Measurements from ENCODE around the gene ZNF613. TPM values are rescaled to one million over a fixed set of nuclear protein-coding genes. Genes with fewer than 3 reads are reported as not detected.
"Not testable (repeated sequence)": the region's sequence is repeated elsewhere in the genome, so short reads cannot be mapped to it uniquely, and the experiment has no call there.

The ZNF613 gene
- total and polyA plus RNA-seq, 4 experiments from 2014 or later, result 3.9 to 8.9 (median 6.9) TPM

GRCh38 chr19:51931921-51932320, 4.6 kb downstream of the ZNF613 start:
- DNase-seq, result no peak
- peaks cover 85 to 86% of the 10 kb centered on the region in 2 donors for H3K36me3 Mint-ChIP-seq
- H3K27me3 ChIP-seq (ENCODE audit: insufficient read depth, low read length), result no peaks in the 10 kb centered on the region
- H3K4me1 Mint-ChIP-seq, result peaks cover 13 to 34% (median 18%) of the 10 kb centered on the region in 4 donors
- H3K27ac ChIP-seq (ENCODE audit: low read depth, low read length), result no peak overlapping the region
- H3K9me3 Mint-ChIP-seq, result peaks cover 2 to 83% (median 60%) of the 10 kb centered on the region in 8 donors
- H3K4me3 ChIP-seq (ENCODE audit: low read length in 2 of 2), result no peak overlapping the region
- ChIA-PET CTCF (ENCODE audit: partially characterized antibody) (interaction anchor here (0.6 kb wide), 1 partner anchor 214 kb away, joined by 3 read pairs; no protein-coding TSS in a partner anchor), POLR2A (ENCODE audit: partially characterized antibody) (interaction anchor here (0.6 kb wide), 1 partner anchor 32 kb away, joined by 3 read pairs; no protein-coding TSS in a partner anchor)
- intact Hi-C loops (cut with micrococcal nuclease), result no loop called here
- no peaks in the 10 kb centered on the region for H3K27me3 Mint-ChIP-seq
- H3K9me3 ChIP-seq (ENCODE audit: control insufficient read depth in 1 of 2, low read length in 2 of 2), result peaks cover 6 to 26% of the 10 kb centered on the region in 2 donors
- no peak overlapping the region for H3K27ac Mint-ChIP-seq
- H3K4me1 ChIP-seq (ENCODE audit: insufficient read depth, low read length), result peaks cover 11% of the 10 kb centered on the region
- peak overlapping the region in 1 of 8 donors; percentile 53 for H3K4me3 Mint-ChIP-seq
- peaks cover 45% of the 10 kb centered on the region for H3K36me3 ChIP-seq (ENCODE audit: insufficient read depth, low read length)

GRCh38 chr19:51938936-51939335, 11.7 kb downstream of the ZNF613 start:
- CTCF ChIA-PET (ENCODE audit: partially characterized antibody), result no interaction called here
- Histone ChIP-seq H3K9me3 (ENCODE audit: control insufficient read depth in 1 of 2, low read length in 2 of 2) (peaks cover 6 to 59% of the 10 kb centered on the region in 2 donors), H3K27me3 (ENCODE audit: insufficient read depth, low read length) (no peaks in the 10 kb centered on the region), H3K4me3 (ENCODE audit: low read length in 2 of 2) (no peak overlapping the region), H3K4me1 (ENCODE audit: insufficient read depth, low read length) (no peaks in the 10 kb centered on the region), H3K36me3 (ENCODE audit: insufficient read depth, low read length) (peaks cover 70% of the 10 kb centered on the region), H3K27ac (ENCODE audit: low read depth, low read length) (no peak overlapping the region)
- H3K27ac Mint-ChIP-seq, result no peak overlapping the region
- no peak overlapping the region for H3K4me3 Mint-ChIP-seq
- no peak for DNase-seq
- H3K4me1 Mint-ChIP-seq, result peaks cover 0 to 4% (median under 1%) of the 10 kb centered on the region in 4 donors
- H3K9me3 Mint-ChIP-seq, result peaks cover 0 to 98% (median 91%) of the 10 kb centered on the region in 8 donors
- peaks cover 90 to 100% of the 10 kb centered on the region in 2 donors for H3K36me3 Mint-ChIP-seq
- POLR2A ChIA-PET (ENCODE audit: partially characterized antibody), result no interaction called here
- intact Hi-C loops (cut with micrococcal nuclease), result no loop called here
- H3K27me3 Mint-ChIP-seq, result no peaks in the 10 kb centered on the region

DNA sequence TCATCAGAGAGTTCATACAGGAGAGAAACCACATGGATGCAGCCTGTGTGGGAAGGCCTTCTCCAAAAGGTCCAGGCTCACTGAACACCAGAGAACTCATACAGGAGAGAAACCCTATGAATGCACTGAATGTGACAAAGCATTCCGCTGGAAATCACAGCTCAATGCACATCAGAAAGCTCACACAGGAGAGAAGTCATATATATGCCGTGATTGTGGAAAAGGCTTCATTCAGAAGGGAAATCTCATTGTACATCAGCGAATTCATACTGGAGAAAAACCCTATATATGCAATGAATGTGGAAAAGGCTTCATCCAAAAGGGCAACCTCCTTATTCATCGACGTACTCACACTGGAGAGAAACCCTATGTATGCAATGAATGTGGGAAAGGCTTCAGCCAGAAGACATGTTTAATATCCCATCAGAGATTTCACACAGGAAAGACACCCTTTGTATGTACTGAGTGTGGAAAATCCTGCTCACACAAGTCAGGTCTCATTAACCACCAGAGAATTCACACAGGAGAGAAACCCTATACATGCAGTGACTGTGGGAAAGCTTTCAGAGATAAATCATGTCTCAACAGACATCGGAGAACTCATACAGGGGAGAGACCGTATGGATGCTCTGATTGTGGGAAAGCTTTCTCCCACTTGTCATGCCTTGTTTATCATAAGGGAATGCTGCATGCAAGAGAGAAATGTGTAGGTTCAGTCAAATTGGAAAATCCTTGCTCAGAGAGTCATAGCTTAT, 17.7 kb downstream of the ZNF613 start:
- peaks cover 0 to 99% (median 95%) of the 10 kb centered on the region in 8 donors for H3K9me3 Mint-ChIP-seq
- no peak for DNase-seq
- Histone ChIP-seq H3K36me3 (ENCODE audit: insufficient read depth, low read length) (peaks cover 43% of the 10 kb centered on the region), H3K27ac (ENCODE audit: low read depth, low read length) (no peak overlapping the region), H3K4me3 (ENCODE audit: low read length in 2 of 2) (peak overlapping the region; percentile 11 to 29), H3K4me1 (ENCODE audit: insufficient read depth, low read length) (no peaks in the 10 kb centered on the region), H3K9me3 (ENCODE audit: control insufficient read depth in 1 of 2, low read length in 2 of 2) (peaks cover 31 to 83% of the 10 kb centered on the region in 2 donors), H3K27me3 (ENCODE audit: insufficient read depth, low read length) (no peaks in the 10 kb centered on the region)
- H3K27me3 Mint-ChIP-seq, result no peaks in the 10 kb centered on the region
- intact Hi-C loops (cut with micrococcal nuclease), result no loop called here
- ChIA-PET POLR2A (ENCODE audit: partially characterized antibody) (no interaction called here), CTCF (ENCODE audit: partially characterized antibody) (no interaction called here)
- peak overlapping the region in 1 of 8 donors; percentile 6 for H3K4me3 Mint-ChIP-seq
- peaks cover 61 to 77% of the 10 kb centered on the region in 2 donors for H3K36me3 Mint-ChIP-seq
- peak overlapping the region in 1 of 7 donors; percentile 22 for H3K27ac Mint-ChIP-seq
- no peaks in the 10 kb centered on the region for H3K4me1 Mint-ChIP-seq

DNA sequence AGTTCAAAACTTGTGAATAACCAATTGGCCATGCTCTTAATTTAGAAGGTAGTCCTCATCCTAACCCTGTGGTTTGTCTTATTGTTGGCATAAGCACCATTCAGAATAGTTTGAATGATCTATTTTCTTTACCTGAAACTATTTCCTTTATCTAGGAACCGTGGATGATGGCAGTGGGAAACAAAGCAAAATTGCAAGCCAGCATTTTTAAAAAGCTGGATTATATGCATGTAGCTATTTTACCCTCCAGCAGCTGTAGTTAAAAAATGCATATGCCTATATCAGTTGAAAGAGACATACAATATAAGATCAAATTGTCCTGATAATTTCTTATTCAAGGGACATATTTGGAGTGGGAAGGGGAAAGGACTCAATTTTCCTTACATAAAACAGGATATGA, 19.3 kb downstream of the ZNF613 start:
- H3K9me3 ChIP-seq (ENCODE audit: control insufficient read depth in 1 of 2, low read length in 2 of 2), result peaks cover 31 to 77% of the 10 kb centered on the region in 2 donors
- intact Hi-C loops (cut with micrococcal nuclease), result no loop called here
- CTCF ChIA-PET (ENCODE audit: partially characterized antibody), result interaction anchor here (1.1 kb wide), 1 partner anchor 9 kb away, joined by 3 read pairs; no protein-coding TSS in a partner anchor
- H3K27ac Mint-ChIP-seq, result no peak overlapping the region
- POLR2A ChIA-PET (ENCODE audit: partially characterized antibody), result no interaction called here
- no peak overlapping the region for H3K4me3 ChIP-seq (ENCODE audit: low read length in 2 of 2)
- no peaks in the 10 kb centered on the region for H3K27me3 Mint-ChIP-seq
- no peak overlapping the region for H3K4me3 Mint-ChIP-seq
- H3K27ac ChIP-seq (ENCODE audit: low read depth, low read length), result no peak overlapping the region
- peaks cover 50 to 68% of the 10 kb centered on the region in 2 donors for H3K36me3 Mint-ChIP-seq
- DNase-seq, result no peak
- peaks cover 30% of the 10 kb centered on the region for H3K36me3 ChIP-seq (ENCODE audit: insufficient read depth, low read length)
- H3K4me1 ChIP-seq (ENCODE audit: insufficient read depth, low read length), result no peaks in the 10 kb centered on the region
- H3K9me3 Mint-ChIP-seq, result peaks cover 0 to 99% (median 96%) of the 10 kb centered on the region in 8 donors
- no peaks in the 10 kb centered on the region for H3K27me3 ChIP-seq (ENCODE audit: insufficient read depth, low read length)
- no peaks in the 10 kb centered on the region for H3K4me1 Mint-ChIP-seq

DNA sequence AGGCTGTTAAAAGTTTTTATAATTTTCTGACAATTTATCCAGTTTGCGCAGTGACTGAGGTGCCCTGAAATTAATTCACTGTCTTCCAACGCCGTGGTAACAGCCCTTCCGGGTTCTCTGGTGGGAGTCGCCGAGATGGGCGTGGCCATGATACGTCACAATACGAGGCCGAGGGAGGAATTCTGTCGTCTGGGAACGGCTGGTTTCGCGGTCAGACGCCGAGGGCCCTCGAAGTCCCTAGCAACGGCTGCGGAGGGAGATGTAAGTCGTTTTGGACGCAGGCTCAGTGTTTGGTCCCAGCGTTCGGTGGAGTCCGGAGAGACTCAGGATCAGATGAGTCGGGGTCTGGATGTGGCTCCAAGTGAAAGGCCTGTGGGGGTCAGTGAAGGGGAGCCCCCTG, 21.7 kb downstream of the ZNF613 start:
- Histone ChIP-seq H3K9me3 (ENCODE audit: control insufficient read depth in 1 of 2, low read length in 2 of 2) (peaks cover 30 to 62% of the 10 kb centered on the region in 2 donors), H3K27me3 (ENCODE audit: insufficient read depth, low read length) (no peaks in the 10 kb centered on the region), H3K27ac (ENCODE audit: low read depth, low read length) (no peak overlapping the region), H3K36me3 (ENCODE audit: insufficient read depth, low read length) (peaks cover 6% of the 10 kb centered on the region), H3K4me3 (ENCODE audit: low read length in 2 of 2) (no peak overlapping the region), H3K4me1 (ENCODE audit: insufficient read depth, low read length) (no peaks in the 10 kb centered on the region)
- Mint-ChIP-seq H3K27ac (no peak overlapping the region), H3K36me3 (peaks cover 31 to 51% of the 10 kb centered on the region in 2 donors), H3K4me1 (no peaks in the 10 kb centered on the region), H3K9me3 (peaks cover 0 to 90% (median 84%) of the 10 kb centered on the region in 8 donors), H3K4me3 (no peak overlapping the region), H3K27me3 (no peaks in the 10 kb centered on the region)
- ChIA-PET POLR2A (ENCODE audit: partially characterized antibody) (no interaction called here), CTCF (ENCODE audit: partially characterized antibody) (no interaction called here)
- no peak for DNase-seq
- intact Hi-C loops (cut with micrococcal nuclease), result no loop called here

- H3K4me1 ChIP-seq (ENCODE audit: insufficient read depth, low read length); H3K27me3 ChIP-seq (ENCODE audit: insufficient read depth, low read length); H3K4me3 Mint-ChIP-seq; DNase-seq; CTCF ChIA-PET (ENCODE audit: partially characterized antibody); H3K4me1 Mint-ChIP-seq; H3K27ac Mint-ChIP-seq; H3K36me3 ChIP-seq (ENCODE audit: insufficient read depth, low read length); H3K27me3 Mint-ChIP-seq; H3K4me3 ChIP-seq (ENCODE audit: low read length in 2 of 2); intact Hi-C loops (cut with micrococcal nuclease); POLR2A ChIA-PET (ENCODE audit: partially characterized antibody); H3K27ac ChIP-seq (ENCODE audit: low read depth, low read length): not testable (repeated sequence)
- peaks cover 7 to 94% (median 83%) of the 10 kb centered on the region in 8 donors for H3K9me3 Mint-ChIP-seq
- H3K36me3 Mint-ChIP-seq, result peaks cover 41 to 54% of the 10 kb centered on the region in 2 donors
- H3K9me3 ChIP-seq (ENCODE audit: control insufficient read depth in 1 of 2, low read length in 2 of 2), result peaks cover 5 to 61% of the 10 kb centered on the region in 2 donors
Observed at GRCh38 chr19:51957846-51958245, 30.6 kb downstream of the ZNF613 start.

DNA sequence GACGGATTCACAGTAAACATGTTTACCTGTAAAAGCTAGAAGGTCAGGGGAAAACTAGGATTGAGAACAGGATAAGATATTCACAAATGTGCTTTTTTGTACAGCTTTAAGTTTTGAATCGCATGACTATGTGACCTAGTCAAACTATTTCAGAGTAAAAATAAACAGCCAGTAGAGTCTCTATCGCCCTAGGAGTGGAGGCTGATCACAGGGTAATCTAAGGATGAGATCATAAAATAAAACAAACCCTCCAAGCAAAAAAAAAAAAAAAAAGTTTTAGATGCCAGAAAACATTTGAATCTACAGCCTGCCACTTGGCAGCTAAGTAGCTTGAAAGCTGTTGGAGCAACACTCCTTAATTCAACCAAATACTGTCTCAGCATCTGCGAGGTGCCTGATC, 32.5 kb downstream of the ZNF613 start:
- Histone ChIP-seq H3K9me3 (ENCODE audit: control insufficient read depth in 1 of 2, low read length in 2 of 2) (peaks cover 5 to 72% of the 10 kb centered on the region in 2 donors), H3K36me3 (ENCODE audit: insufficient read depth, low read length) (peaks cover 2% of the 10 kb centered on the region), H3K27me3 (ENCODE audit: insufficient read depth, low read length) (no peaks in the 10 kb centered on the region), H3K4me1 (ENCODE audit: insufficient read depth, low read length) (no peaks in the 10 kb centered on the region), H3K27ac (ENCODE audit: low read depth, low read length) (no peak overlapping the region), H3K4me3 (ENCODE audit: low read length in 2 of 2) (no peak overlapping the region)
- ChIA-PET CTCF (ENCODE audit: partially characterized antibody) (no interaction called here), POLR2A (ENCODE audit: partially characterized antibody) (no interaction called here)
- no peak for DNase-seq
- peaks cover 51 to 64% of the 10 kb centered on the region in 2 donors for H3K36me3 Mint-ChIP-seq
- no peak overlapping the region for H3K4me3 Mint-ChIP-seq
- no peaks in the 10 kb centered on the region for H3K4me1 Mint-ChIP-seq
- no peak overlapping the region for H3K27ac Mint-ChIP-seq
- intact Hi-C loops (cut with micrococcal nuclease), result no loop called here
- H3K9me3 Mint-ChIP-seq, result peaks cover 10 to 99% (median 91%) of the 10 kb centered on the region in 8 donors
- no peaks in the 10 kb centered on the region for H3K27me3 Mint-ChIP-seq

All from CD4-positive, alpha-beta memory T cell (primary cell).